Fibroblast of lung (primary cell): Measurements from ENCODE around the gene FKTN. TPM values are rescaled to one million over a fixed set of nuclear protein-coding genes. Genes with fewer than 3 reads are reported as not detected.

Experiments
- DNase-seq, 2 donors: peaks; one replicate each; pipeline versions ENCODE4 v3.0.0 to v3.0.0-alpha.2; 2010; ENCODE audit warnings: low read depth in 2 of 2
- H2AFZ ChIP-seq: 2 replicates; pipeline ENCODE4 v1.5.1; 2012; ENCODE audit warnings: low read length, control low read depth, inconsistent platforms
- H3K27ac ChIP-seq: 2 replicates; pipeline ENCODE4 v1.5.1; 2011; ENCODE audit warnings: low read length, control low read depth; ENCODE audit not compliant: insufficient read depth
- H3K27me3 ChIP-seq: 2 replicates; pipeline ENCODE4 v1.5.1; 2011; ENCODE audit warnings: mild to moderate bottlenecking, low read length; ENCODE audit not compliant: control insufficient read depth, insufficient read depth
- H3K36me3 ChIP-seq: 2 replicates; pipeline ENCODE4 v1.5.1; 2011; ENCODE audit warnings: low read length; ENCODE audit not compliant: control insufficient read depth, insufficient read depth
- H3K4me1 ChIP-seq: 2 replicates; pipeline ENCODE4 v1.5.1; 2011; ENCODE audit warnings: low read length; ENCODE audit not compliant: control insufficient read depth, insufficient read depth; ENCODE audit errors: extremely low read depth
- H3K4me2 ChIP-seq: 2 replicates; pipeline ENCODE4 v1.5.1; 2011; ENCODE audit warnings: low read length, control low read depth; ENCODE audit not compliant: insufficient read depth; ENCODE audit errors: extremely low read depth
- H3K4me3 ChIP-seq, 4 experiments: fragments of 200-600 bp in 1 of 4; sonication (generic) in 1 of 4; replicated peaks in 1 of 4; 2 replicates each; pipeline ENCODE4 v1.5.1; 2011 to 2016; ENCODE audit warnings: low read length in 4 of 4, low read depth in 3 of 4, mild to moderate bottlenecking in 3 of 4, control low read depth in 2 of 4, inconsistent platforms in 1 of 4, mixed read lengths in 1 of 4; ENCODE audit not compliant: insufficient read depth in 1 of 4; ENCODE audit errors: control extremely low read depth in 1 of 4
- H3K79me2 ChIP-seq: 2 replicates; pipeline ENCODE4 v1.5.1; 2012; ENCODE audit warnings: mild to moderate bottlenecking, low read length, inconsistent platforms; ENCODE audit not compliant: control insufficient read depth, insufficient read depth
- H3K9ac ChIP-seq: 2 replicates; pipeline ENCODE4 v1.5.1; 2011; ENCODE audit warnings: mild to moderate bottlenecking, low read length, control low read depth; ENCODE audit not compliant: insufficient read depth
- H3K9me3 ChIP-seq: 2 replicates; pipeline ENCODE4 v1.5.1; 2012; ENCODE audit warnings: low read depth, low read length; ENCODE audit not compliant: control insufficient read depth, insufficient read depth
- H4K20me1 ChIP-seq: 2 replicates; pipeline ENCODE4 v1.5.1; 2011; ENCODE audit warnings: low read length; ENCODE audit not compliant: control insufficient read depth, insufficient read depth; ENCODE audit errors: extremely low read depth
- EZH2 ChIP-seq: IDR thresholded peaks from 2 replicates; pipeline ENCODE4 v1.5.1; 2012; ENCODE audit warnings: low read length, control low read depth, mild to moderate bottlenecking; ENCODE audit errors: missing control alignments
- polyA plus RNA-seq, 2 donors: library from polyadenylated mRNA; depleted of rRNA in 1 of 2; stranded (reverse) in 1 of 2; unstranded in 1 of 2; fragments of >200 nt; gene quantifications; 2 replicates each; pipeline ENCODE4 v1.2.1, GENCODE V29; 2011 to 2012; ENCODE audit warnings: missing spikeins in 1 of 2
- total RNA-seq: library from RNA; depleted of rRNA; stranded (reverse); fragments of >200 nt; gene quantifications from 2 replicates; pipeline ENCODE4 v1.2.1, GENCODE V29; 2014
- TF ChIP-seq, protein P1 (sequence below), 2 donors: IDR thresholded peaks in 1 of 2; conservative IDR thresholded peaks in 1 of 2; 1 replicate in 1 of 2; 2 replicates in 1 of 2; pipeline ENCODE4 v1.5.1; 2011 to 2012; ENCODE audit warnings: low read length in 2 of 2, control low read depth in 1 of 2, inconsistent platforms in 1 of 2, low read depth in 1 of 2, mild to moderate bottlenecking in 1 of 2

The FKTN gene
- total and polyA plus RNA-seq, 2 donors (not counting 1 experiment from before 2014, with no cell fraction given) = 31.0 to 32.9 TPM

- Histone ChIP-seq H3K4me1 (no peaks in the 10 kb centered on the region), H3K4me2 (no peak overlapping the region), H3K79me2 (no peaks in the 10 kb centered on the region), H4K20me1 (no peaks in the 10 kb centered on the region), H3K9ac (no peak overlapping the region), H3K27me3 (peaks cover 6% of the 10 kb centered on the region), H2AFZ (no peak overlapping the region), H3K4me3 (no peak overlapping the region), H3K9me3 (no peaks in the 10 kb centered on the region), H3K27ac (no peak overlapping the region), H3K36me3 (no peaks in the 10 kb centered on the region)
- TF ChIP-seq, protein P1, sequence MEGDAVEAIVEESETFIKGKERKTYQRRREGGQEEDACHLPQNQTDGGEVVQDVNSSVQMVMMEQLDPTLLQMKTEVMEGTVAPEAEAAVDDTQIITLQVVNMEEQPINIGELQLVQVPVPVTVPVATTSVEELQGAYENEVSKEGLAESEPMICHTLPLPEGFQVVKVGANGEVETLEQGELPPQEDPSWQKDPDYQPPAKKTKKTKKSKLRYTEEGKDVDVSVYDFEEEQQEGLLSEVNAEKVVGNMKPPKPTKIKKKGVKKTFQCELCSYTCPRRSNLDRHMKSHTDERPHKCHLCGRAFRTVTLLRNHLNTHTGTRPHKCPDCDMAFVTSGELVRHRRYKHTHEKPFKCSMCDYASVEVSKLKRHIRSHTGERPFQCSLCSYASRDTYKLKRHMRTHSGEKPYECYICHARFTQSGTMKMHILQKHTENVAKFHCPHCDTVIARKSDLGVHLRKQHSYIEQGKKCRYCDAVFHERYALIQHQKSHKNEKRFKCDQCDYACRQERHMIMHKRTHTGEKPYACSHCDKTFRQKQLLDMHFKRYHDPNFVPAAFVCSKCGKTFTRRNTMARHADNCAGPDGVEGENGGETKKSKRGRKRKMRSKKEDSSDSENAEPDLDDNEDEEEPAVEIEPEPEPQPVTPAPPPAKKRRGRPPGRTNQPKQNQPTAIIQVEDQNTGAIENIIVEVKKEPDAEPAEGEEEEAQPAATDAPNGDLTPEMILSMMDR (conservative IDR thresholded peaks at IDR 0.05 in 1 of 2, IDR thresholded peaks at IDR 0.05 in 1 of 2; ENCODE audit: low read depth in 1 of 2, low read length in 2 of 2) = no peak
- TF ChIP-seq EZH2 = no peak
- DNase-seq = no peak
Measured at GRCh38 chr9:105651806-105652205, 93.9 kb downstream of the FKTN start.

DNA sequence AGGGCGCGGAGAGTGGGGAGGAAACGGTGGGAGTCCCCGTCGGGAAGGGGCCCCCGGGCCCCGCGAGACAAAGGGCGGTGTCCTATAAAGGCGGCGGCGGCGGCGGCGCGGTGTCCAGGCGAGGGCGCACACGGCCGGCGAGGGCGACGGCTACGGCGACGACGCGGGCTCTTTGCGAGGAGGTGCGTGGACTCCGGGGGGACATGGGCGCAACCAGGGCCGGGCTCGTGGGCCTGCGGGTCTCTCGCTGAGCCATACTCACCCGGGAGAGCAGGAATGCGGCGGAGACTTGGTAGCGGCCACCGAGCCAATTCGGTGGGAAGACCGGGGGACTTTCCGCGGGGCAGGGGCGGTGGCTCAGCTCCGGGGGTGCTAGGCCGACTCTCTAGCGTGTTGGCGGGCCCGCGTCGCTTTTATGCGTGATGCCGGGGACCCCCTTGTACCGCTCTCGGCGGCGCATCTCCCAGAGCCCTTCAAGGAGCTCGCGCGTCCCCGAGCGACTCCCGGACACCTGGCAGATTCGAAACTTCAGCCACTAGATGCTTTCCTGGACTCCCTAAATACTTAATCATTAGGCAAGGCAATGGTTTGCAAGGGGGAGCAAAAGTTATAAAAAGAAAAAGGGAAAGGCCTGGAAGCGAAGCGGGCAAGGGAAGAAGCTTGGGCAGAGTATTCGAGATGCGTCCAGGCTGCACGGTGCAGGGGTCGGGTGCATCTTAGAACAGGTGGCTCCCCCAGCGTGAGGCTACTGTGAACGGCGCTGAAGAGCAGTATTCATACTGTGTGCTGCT, 98.4 kb downstream of the FKTN start:
- no peaks in the 10 kb centered on the region for H3K4me1 ChIP-seq
- peak overlapping the region; percentile 21 for H2AFZ ChIP-seq
- DNase-seq = peak in 1 of 2 donors; percentile 11
- H3K27ac ChIP-seq = no peak overlapping the region
- no peaks in the 10 kb centered on the region for H4K20me1 ChIP-seq
- TF ChIP-seq, protein P1 (conservative IDR thresholded peaks at IDR 0.05 in 1 of 2, IDR thresholded peaks at IDR 0.05 in 1 of 2; ENCODE audit: low read depth in 1 of 2, low read length in 2 of 2) = no peak
- no peak for TF ChIP-seq EZH2
- peaks cover 6% of the 10 kb centered on the region for H3K27me3 ChIP-seq
- no peaks in the 10 kb centered on the region for H3K9me3 ChIP-seq
- peak overlapping the region; percentile 27 to 59 (median 41) for H3K4me3 ChIP-seq
- no peaks in the 10 kb centered on the region for H3K36me3 ChIP-seq
- H3K9ac ChIP-seq = no peak overlapping the region
- H3K79me2 ChIP-seq = no peaks in the 10 kb centered on the region
- peak overlapping the region; percentile 69 for H3K4me2 ChIP-seq

DNA sequence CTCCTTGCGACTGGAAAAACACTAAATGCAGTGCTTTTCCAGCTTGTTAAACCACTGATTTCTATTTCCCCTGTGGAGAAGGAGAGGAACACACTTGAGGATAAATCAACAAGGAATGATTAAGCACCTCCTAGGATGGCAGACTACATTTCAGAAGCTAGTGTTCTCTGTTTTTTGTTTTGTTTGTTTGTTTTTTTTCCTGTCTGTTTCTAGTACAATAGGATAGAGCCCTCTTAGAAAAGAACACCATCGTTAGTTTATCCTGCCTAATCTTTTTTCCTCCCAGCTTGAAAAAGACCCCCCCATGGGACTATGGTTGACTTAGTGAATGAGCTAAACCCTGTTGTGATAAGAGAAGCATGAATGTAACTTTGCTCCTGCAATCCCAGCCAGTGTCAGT, 100.4 kb downstream of the FKTN start:
- Histone ChIP-seq H3K27ac (no peak overlapping the region), H3K4me2 (no peak overlapping the region), H2AFZ (no peak overlapping the region), H3K9ac (no peak overlapping the region), H3K36me3 (no peaks in the 10 kb centered on the region), H3K4me1 (no peaks in the 10 kb centered on the region), H3K9me3 (no peaks in the 10 kb centered on the region), H3K27me3 (peaks cover 6% of the 10 kb centered on the region), H3K4me3 (no peak overlapping the region), H3K79me2 (no peaks in the 10 kb centered on the region), H4K20me1 (no peaks in the 10 kb centered on the region)
- TF ChIP-seq, protein P1 (conservative IDR thresholded peaks at IDR 0.05 in 1 of 2, IDR thresholded peaks at IDR 0.05 in 1 of 2; ENCODE audit: low read depth in 1 of 2, low read length in 2 of 2) = no peak
- TF ChIP-seq EZH2 = no peak
- no peak for DNase-seq
